ENCODE data around the gene SNX33. TPM values are rescaled to one million over a fixed set of nuclear protein-coding genes. Genes with fewer than 3 reads are reported as not detected.
A peak's percentile ranks its signal among the peaks of the same experiment; 100 is the strongest.

Gene SNX33
- total RNA-seq, 1 donor from 2014 or later, result 25.6 TPM

DNA sequence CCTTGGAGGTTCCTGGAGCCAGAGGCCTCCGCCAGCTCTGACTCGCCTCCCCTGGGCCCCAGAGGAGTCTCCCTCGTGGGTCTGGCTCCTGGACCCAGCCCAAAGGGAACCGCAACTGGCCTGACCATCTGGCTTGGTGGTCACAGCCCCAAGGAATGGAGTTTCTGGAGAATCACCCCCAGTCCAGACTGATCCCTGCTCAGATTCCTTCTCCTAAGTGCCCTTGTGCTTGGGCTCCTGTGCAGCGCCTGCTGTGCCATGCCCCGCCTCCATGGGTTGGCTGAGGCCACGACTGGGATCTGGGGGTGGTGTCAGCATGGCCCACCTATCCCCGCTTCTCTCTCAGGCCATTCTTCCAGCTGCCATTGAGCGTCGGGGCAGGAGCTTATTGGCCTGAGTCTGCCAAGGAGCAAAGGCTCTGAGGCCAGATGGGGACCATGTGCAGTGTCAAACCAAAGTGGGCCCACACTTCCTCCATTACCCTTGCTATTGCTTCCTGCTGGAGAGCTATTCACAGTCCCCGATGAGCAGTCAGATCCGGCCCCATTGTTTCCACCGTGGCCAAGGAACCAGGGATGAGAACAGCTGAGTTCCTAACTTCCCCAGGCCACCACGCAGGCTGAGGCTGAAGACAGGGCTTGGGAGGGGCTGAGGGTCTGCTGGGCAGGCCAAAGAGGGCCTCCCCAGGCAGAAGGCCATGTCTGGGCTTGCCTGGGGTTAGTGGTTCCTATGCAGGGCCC is 46.0 kb downstream of the SNX33 start:
- H2AFZ ChIP-seq (ENCODE audit: low read depth, low read length), result peak overlapping the region; percentile 13
- H3K4me1 ChIP-seq (ENCODE audit: insufficient read depth, low read length), result peaks cover 42% of the 10 kb centered on the region
- H3K27me3 ChIP-seq (ENCODE audit: insufficient read depth, low read length), result no peaks in the 10 kb centered on the region
- peak overlapping the region; percentile 70 for H3K9ac ChIP-seq (ENCODE audit: low read length)
- Mint-ChIP-seq H3K27me3 (ENCODE audit: low read depth, unreplicated experiment) (peaks cover 2% of the 10 kb centered on the region), H3K4me3 (ENCODE audit: unreplicated experiment) (no peak overlapping the region), H3K27ac (ENCODE audit: unreplicated experiment) (peak overlapping the region; percentile 79), H3K36me3 (ENCODE audit: low read depth, unreplicated experiment) (peaks cover 3% of the 10 kb centered on the region), H3K4me1 (ENCODE audit: low read depth, unreplicated experiment) (peaks cover 47% of the 10 kb centered on the region), H3K9me3 (ENCODE audit: unreplicated experiment) (no peaks in the 10 kb centered on the region)
- H4K20me1 ChIP-seq (ENCODE audit: insufficient read depth, low read length), result no peaks in the 10 kb centered on the region
- peak overlapping the region; percentile 14 for H3K4me3 ChIP-seq (ENCODE audit: insufficient read depth, low read depth, low read length)
- FAIRE-seq (no peak), DNase-seq (ENCODE audit: low read depth) (peak; percentile 77)
- peak overlapping the region; percentile 86 for H3K27ac ChIP-seq (ENCODE audit: low read depth, low read length)
- peak overlapping the region; percentile 77 for H3K4me2 ChIP-seq (ENCODE audit: low read length)
- H3K36me3 ChIP-seq (ENCODE audit: insufficient read depth, low read length), result peaks cover 7% of the 10 kb centered on the region
- no peaks in the 10 kb centered on the region for H3K9me3 ChIP-seq (ENCODE audit: insufficient read depth, low read depth, low read length)
- H3K79me2 ChIP-seq (ENCODE audit: insufficient read depth, low read length), result peaks cover 3% of the 10 kb centered on the region
- no peak for TF ChIP-seq CTCF (IDR thresholded peaks at IDR 0.05; ENCODE audit: insufficient read depth, low read depth, low read length)
- TF ChIP-seq EZH2 (IDR thresholded peaks at IDR 0.05; ENCODE audit: insufficient read depth, low read length), result no peak

DNA sequence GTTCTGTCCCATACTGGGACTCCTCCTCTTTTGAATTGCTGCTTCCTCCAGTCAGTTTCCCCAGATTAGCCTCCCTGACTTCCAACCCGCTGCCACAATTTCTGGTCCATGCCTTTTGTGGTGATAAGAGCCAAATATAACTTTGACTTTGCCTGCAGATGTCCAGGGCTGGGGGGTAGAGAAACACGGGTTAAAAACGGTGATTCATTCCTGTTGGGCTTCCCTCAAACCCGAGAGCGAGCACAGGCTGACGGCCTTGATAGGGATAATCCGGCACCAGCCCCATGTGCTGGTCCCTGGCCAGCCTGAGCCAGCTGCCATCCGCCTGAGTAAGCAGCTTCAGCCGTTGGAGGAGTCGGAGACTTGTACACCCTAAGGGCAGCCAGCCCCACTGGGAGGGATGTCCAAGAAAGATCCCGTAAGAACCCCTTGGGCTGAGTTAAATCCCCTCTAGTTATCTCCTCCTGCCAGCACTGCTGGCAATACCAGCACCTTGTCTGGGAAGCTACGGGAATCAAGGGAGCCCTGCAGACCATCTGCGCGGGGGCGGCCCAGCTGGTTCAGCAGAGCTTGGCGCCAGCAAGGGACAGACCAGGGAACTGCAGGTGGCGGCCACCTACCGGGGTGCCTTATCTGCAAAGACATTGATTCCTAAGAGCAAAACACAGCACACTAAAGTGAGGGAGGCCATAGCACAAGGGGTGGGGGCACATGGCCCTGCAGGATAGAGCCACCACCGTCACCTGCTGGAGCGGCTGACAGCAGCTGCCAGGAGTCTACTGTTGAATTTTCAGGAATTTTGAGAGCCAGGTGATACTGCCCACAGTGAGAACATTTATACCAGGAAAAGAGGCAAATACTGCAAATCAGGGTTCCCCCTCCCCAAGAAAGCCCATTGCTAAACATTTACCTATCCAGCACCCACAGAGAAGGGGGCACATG is 46.8 kb downstream of the SNX33 start:
- Mint-ChIP-seq H3K4me3 (ENCODE audit: unreplicated experiment) (peak overlapping the region; percentile 41), H3K27me3 (ENCODE audit: low read depth, unreplicated experiment) (peaks cover 2% of the 10 kb centered on the region), H3K4me1 (ENCODE audit: low read depth, unreplicated experiment) (peaks cover 52% of the 10 kb centered on the region), H3K36me3 (ENCODE audit: low read depth, unreplicated experiment) (peaks cover 3% of the 10 kb centered on the region), H3K9me3 (ENCODE audit: unreplicated experiment) (no peaks in the 10 kb centered on the region), H3K27ac (ENCODE audit: unreplicated experiment) (peak overlapping the region; percentile 79)
- H3K4me1 ChIP-seq (ENCODE audit: insufficient read depth, low read length), result peaks cover 43% of the 10 kb centered on the region
- H4K20me1 ChIP-seq (ENCODE audit: insufficient read depth, low read length), result peaks cover 4% of the 10 kb centered on the region
- peaks cover 3% of the 10 kb centered on the region for H3K79me2 ChIP-seq (ENCODE audit: insufficient read depth, low read length)
- DNase-seq (ENCODE audit: low read depth), result peak; percentile 98
- H3K4me3 ChIP-seq (ENCODE audit: insufficient read depth, low read depth, low read length), result peak overlapping the region; percentile 11
- H3K9ac ChIP-seq (ENCODE audit: low read length), result peak overlapping the region; percentile 70
- peak overlapping the region; percentile 77 for H3K4me2 ChIP-seq (ENCODE audit: low read length)
- peak; percentile 79 for FAIRE-seq
- TF ChIP-seq EZH2 (IDR thresholded peaks at IDR 0.05; ENCODE audit: insufficient read depth, low read length), result no peak
- TF ChIP-seq CTCF (IDR thresholded peaks at IDR 0.05; ENCODE audit: insufficient read depth, low read depth, low read length), result peak; percentile 29
- H3K27me3 ChIP-seq (ENCODE audit: insufficient read depth, low read length), result no peaks in the 10 kb centered on the region
- peak overlapping the region; percentile 86 for H3K27ac ChIP-seq (ENCODE audit: low read depth, low read length)
- H3K9me3 ChIP-seq (ENCODE audit: insufficient read depth, low read depth, low read length), result no peaks in the 10 kb centered on the region
- peaks cover 7% of the 10 kb centered on the region for H3K36me3 ChIP-seq (ENCODE audit: insufficient read depth, low read length)
- H2AFZ ChIP-seq (ENCODE audit: low read depth, low read length), result peak overlapping the region; percentile 13

Data from astrocyte (in vitro differentiated cells and primary cell).